HTR-8/SVneo (cell line): ENCODE results near the gene ESRRG.

Experiments used
- DNase-seq: peaks from one replicate; pipeline ENCODE4 v3.0.0; 2011; ENCODE audit warnings: low spot score, mixed read lengths; ENCODE audit not compliant: insufficient read length
- FAIRE-seq: peaks from 2 replicates; lab custom pipeline; 2011; peaks lifted over from hg19 to GRCh38; lab: Jason Lieb, UNC

ESRRG gene

GRCh38 chr1:216466162-216466801 lies 256.9 kb downstream of the ESRRG start:
- FAIRE-seq: no peak
- DNase-seq: no peak

DNA sequence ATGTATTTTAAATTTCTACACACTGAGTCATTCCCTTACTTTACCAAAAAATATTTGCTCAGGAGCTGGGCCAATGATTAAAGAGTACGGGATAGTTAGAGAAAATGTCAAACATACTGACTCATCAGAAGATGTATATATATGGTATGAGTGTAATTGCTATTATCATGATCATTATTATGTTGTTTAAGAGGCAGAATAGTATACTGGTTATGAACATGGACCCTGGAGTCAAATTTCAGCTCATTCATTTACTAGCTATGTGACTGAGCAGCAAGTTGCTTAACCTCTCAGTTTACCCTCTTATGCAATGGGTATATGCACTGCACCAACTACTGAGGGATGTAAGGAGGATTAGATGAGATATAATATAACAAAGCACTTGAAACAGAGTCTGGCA lies 258.7 kb downstream of the ESRRG start:
- FAIRE-seq: peak; percentile 57
- peak; percentile 38 for DNase-seq

DNA sequence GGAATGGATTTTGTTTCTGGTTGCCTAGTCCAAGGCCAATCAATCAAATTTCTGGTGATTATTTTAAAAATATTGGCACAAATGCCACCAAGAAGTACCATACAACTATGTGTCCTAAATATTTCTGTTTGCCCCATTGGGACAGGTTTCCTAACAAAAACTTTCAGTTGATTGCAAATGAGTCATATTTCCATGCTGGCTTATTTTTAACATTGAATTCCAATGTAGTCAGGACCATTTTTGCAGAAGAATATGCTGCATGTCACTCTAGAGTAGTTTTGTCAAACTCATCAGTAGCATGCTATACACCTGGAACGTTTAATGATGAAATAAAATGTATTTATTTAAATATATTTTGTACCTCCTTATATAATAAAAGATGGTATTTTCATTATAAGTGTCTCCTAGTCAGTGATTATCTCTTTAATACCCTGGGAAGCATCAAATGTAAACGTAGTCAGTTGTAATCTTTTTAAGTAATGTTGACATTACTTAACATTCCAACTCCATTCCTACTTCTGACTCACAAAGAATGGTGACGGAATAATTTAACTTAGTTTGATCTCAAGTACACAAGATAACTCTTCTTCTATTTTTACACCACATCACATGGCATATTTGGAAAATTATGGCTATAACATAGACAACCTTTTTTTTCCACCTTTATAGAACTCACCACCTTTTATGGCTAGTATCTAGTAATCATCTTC lies 261.0 kb downstream of the ESRRG start:
- FAIRE-seq (no peak), DNase-seq (no peak)

GRCh38 chr1:216461466-216461865 lies 261.8 kb downstream of the ESRRG start:
- DNase-seq (no peak), FAIRE-seq (no peak)

GRCh38 chr1:216459651-216460207 lies 263.5 kb downstream of the ESRRG start:
- FAIRE-seq (no peak), DNase-seq (no peak)

- FAIRE-seq: no peak
- no peak for DNase-seq
These were observed 264.4 kb downstream of the ESRRG start for GRCh38 chr1:216458812-216459211.

GRCh38 chr1:216457356-216457755 lies 265.9 kb downstream of the ESRRG start:
- FAIRE-seq: no peak
- peak; percentile 17 for DNase-seq

- DNase-seq: peak; percentile 2
These were observed 266.5 kb downstream of the ESRRG start for GRCh38 chr1:216456682-216457081.

DNA sequence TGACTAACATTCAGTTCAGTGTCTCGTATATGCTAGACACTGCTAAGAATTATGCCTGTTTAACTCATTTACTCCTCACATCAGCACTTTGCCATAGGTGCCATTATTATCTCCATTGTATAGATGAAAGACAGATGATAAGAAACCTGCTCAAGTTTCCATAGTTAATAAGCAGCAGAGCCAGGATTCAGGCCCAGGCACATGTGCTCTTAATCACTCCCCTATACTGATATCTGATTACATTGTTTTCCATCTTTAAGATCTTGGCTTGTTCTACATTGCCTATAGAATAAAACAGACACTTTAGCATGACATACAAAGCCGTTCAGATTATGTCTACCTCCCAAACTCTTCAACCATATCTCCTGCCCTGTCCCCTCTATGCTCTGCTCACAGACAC lies 269.5 kb downstream of the ESRRG start:
- DNase-seq: no peak
- FAIRE-seq: no peak

More at GRCh38 chr1:216456682-216457081, 266.5 kb downstream of the ESRRG start:
- FAIRE-seq: no peak
